K562 (cell line): ENCODE data around the gene PITHD1. TPM values are rescaled to one million over a fixed set of nuclear protein-coding genes. Genes with fewer than 3 reads are reported as not detected.

Source experiments
- ATAC-seq: fragments of 200-7000 bp; cut with Tn5 transposase; 3 replicates; pipeline ENCODE4 v1.9.1; 2020; ENCODE audit warnings: moderate library complexity
- BruUV-seq: library from RNA; stranded (reverse); fragments of 400-500 nt; replicated peaks from 2 replicates; lab custom pipeline; 2021; lab: Mats Ljungman, UMichigan
- CTCF ChIA-PET: fragments of 300-600 bp; formaldehyde crosslinking; extraction: SDS; loops from one replicate; lab custom pipeline; 2021; ENCODE audit warnings: low intra/inter-chr PET ratio; lab: Yijun Ruan, JAX
- POLR2A ChIA-PET: fragments of 300-600, 350-650 bp; sonication (Branson Sonifier 250); formaldehyde crosslinking; extraction: SDS; loops from one replicate; lab custom pipeline; 2021; ENCODE audit warnings: antibody characterized with exemption, inconsistent platforms; lab: Yijun Ruan, JAX
- DNase-seq, 4 experiments: peaks; one replicate each; pipeline versions ENCODE4 v3.0.0 to v3.0.0-alpha.2; 2011 to 2018; ENCODE audit warnings: low spot score in 3 of 4, mixed read lengths in 3 of 4; ENCODE audit errors: extremely low read depth in 1 of 4
- FAIRE-seq: peaks from 2 replicates; lab custom pipeline; 2011; peaks lifted over from hg19 to GRCh38; lab: Jason Lieb, UNC
- H2AFZ ChIP-seq: 2 replicates; pipeline ENCODE4 v1.6.0; 2011; ENCODE audit warnings: low read depth, low read length, control low read depth, inconsistent platforms
- H3K27ac ChIP-seq: fragments of 200-600 bp; 3 replicates; pipeline ENCODE4 v1.8.0; 2011; ENCODE audit warnings: low read depth, mild to moderate bottlenecking, control low read depth, inconsistent platforms, low read length, moderate library complexity, mixed read lengths; ENCODE audit errors: extremely low read depth
- H3K27me3 ChIP-seq, 2 experiments: fragments of 300-600 bp in 1 of 2; 2 replicates in 1 of 2; 3 replicates in 1 of 2; pipeline versions ENCODE4 v1.6.0 to v1.8.0; 2011; ENCODE audit warnings: inconsistent platforms in 2 of 2, low read length in 2 of 2, mild to moderate bottlenecking in 1 of 2, mixed read lengths in 1 of 2, moderate library complexity in 1 of 2; ENCODE audit not compliant: control insufficient read depth in 2 of 2, insufficient read depth in 2 of 2
- H3K36me3 ChIP-seq: fragments of 300-600 bp; 3 replicates; pipeline ENCODE4 v1.8.0; 2011; ENCODE audit warnings: mild to moderate bottlenecking, low read length, inconsistent platforms; ENCODE audit not compliant: control insufficient read depth, insufficient read depth
- H3K4me1 ChIP-seq, 2 experiments: fragments of 200-600 bp in 1 of 2; replicated peaks in 1 of 2; 2 replicates in 1 of 2; 3 replicates in 1 of 2; pipeline versions ENCODE4 v1.5.1 to v1.8.0; 2011; ENCODE audit warnings: inconsistent platforms in 2 of 2, low read length in 2 of 2, mild to moderate bottlenecking in 1 of 2, mixed read lengths in 1 of 2, moderate library complexity in 1 of 2; ENCODE audit not compliant: control insufficient read depth in 2 of 2, insufficient read depth in 2 of 2
- H3K4me2 ChIP-seq: 2 replicates; pipeline ENCODE4 v1.6.1; 2011; ENCODE audit warnings: low read length, control low read depth, inconsistent platforms, mixed read lengths; ENCODE audit not compliant: insufficient read depth
- H3K4me3 ChIP-seq: fragments of 200-600 bp; sonication (generic), shearing (Covaris generic); 2 replicates; pipeline ENCODE4 v1.5.1; 2016; ENCODE audit warnings: control low read depth, inconsistent platforms
- H3K79me2 ChIP-seq: fragments of 200-600 bp; 3 replicates; pipeline ENCODE4 v1.8.0; 2011; ENCODE audit warnings: low read length, inconsistent platforms; ENCODE audit not compliant: control insufficient read depth, insufficient read depth
- H3K9ac ChIP-seq, 2 experiments: 2 replicates each; pipeline versions ENCODE4 v1.6.0 to v1.6.1; 2011; ENCODE audit warnings: low read depth in 2 of 2, low read length in 2 of 2, control low read depth in 1 of 2, inconsistent platforms in 1 of 2, mild to moderate bottlenecking in 1 of 2, mixed read lengths in 1 of 2; ENCODE audit not compliant: insufficient read depth in 1 of 2
- H3K9me1 ChIP-seq: one replicate; pipeline ENCODE4 v1.6.0; 2011; ENCODE audit warnings: inconsistent platforms, mild to moderate bottlenecking, low read length, moderate library complexity; ENCODE audit not compliant: control insufficient read depth, insufficient read depth
- H3K9me3 ChIP-seq: replicated peaks from 2 replicates; pipeline ENCODE4 v1.5.1; 2011; ENCODE audit warnings: low read depth, low read length, inconsistent platforms; ENCODE audit not compliant: control insufficient read depth, insufficient read depth
- H4K20me1 ChIP-seq: replicated peaks from 2 replicates; pipeline ENCODE4 v1.6.1; 2011; ENCODE audit warnings: low read length, inconsistent platforms, mixed read lengths; ENCODE audit not compliant: control insufficient read depth, insufficient read depth
- ATF7 ChIP-seq: fragments of 450-650 bp; IDR thresholded peaks from 2 replicates; pipeline ENCODE4 v1.7.1; 2014; ENCODE audit warnings: mild to moderate bottlenecking, moderate library complexity
- ESRRA ChIP-seq: fragments of 450-650 bp; IDR thresholded peaks from 2 replicates; pipeline ENCODE4 v1.6.1; 2014; ENCODE audit warnings: low read depth, mild to moderate bottlenecking, moderate library complexity, borderline replicate concordance
- ETS1 ChIP-seq: conservative IDR thresholded peaks from 2 replicates; pipeline ENCODE4 v1.6.1; 2011; ENCODE audit warnings: low read depth, mild to moderate bottlenecking, low read length; ENCODE audit not compliant: control insufficient read depth
- HMBOX1 ChIP-seq: sonication (generic); IDR thresholded peaks from 2 replicates; pipeline ENCODE4 v1.6.1; 2016
- MAFK ChIP-seq: IDR thresholded peaks from 2 replicates; pipeline ENCODE4 v1.6.1; 2011; ENCODE audit warnings: low read length, improper control_type of control experiment
- MAZ ChIP-seq, 2 experiments: fragments of 450-650 bp in 1 of 2; sonication (generic) in 1 of 2; formaldehyde crosslinking; IDR thresholded peaks in 1 of 2; conservative IDR thresholded peaks in 1 of 2; 2 replicates each; pipeline versions ENCODE4 v1.4.0 to v1.5.0; 2020; ENCODE audit warnings: mild to moderate bottlenecking in 1 of 2, missing genetic modification reagents in 1 of 2
- MXI1 ChIP-seq: IDR thresholded peaks from 2 replicates; pipeline ENCODE4 v1.6.1; 2011; ENCODE audit warnings: low read depth, mild to moderate bottlenecking, improper control_type of control experiment, low read length
- MYC ChIP-seq, 2 experiments: fragments of 250-450 bp in 1 of 2; sonication (Bioruptor Pico) in 1 of 2; IDR thresholded peaks; 2 replicates each; pipeline versions ENCODE4 v1.5.1 to v1.6.1; 2012 to 2021; ENCODE audit warnings: low read depth in 2 of 2, borderline replicate concordance in 1 of 2, improper control_type of control experiment in 1 of 2, low read length in 1 of 2, mild to moderate bottlenecking in 1 of 2, moderate library complexity in 1 of 2
- PREB ChIP-seq: sonication (generic); formaldehyde crosslinking; IDR thresholded peaks from 2 replicates; pipeline ENCODE4 v1.8.1; 2023; ENCODE audit warnings: mild to moderate bottlenecking, missing genetic modification reagents
- SMARCA5 ChIP-seq: fragments of 450-650 bp; IDR thresholded peaks from 2 replicates; pipeline ENCODE4 v1.6.1; 2016
- SP1 ChIP-seq: sonication (generic); formaldehyde crosslinking; IDR thresholded peaks from 2 replicates; pipeline ENCODE4 v1.8.1; 2022; ENCODE audit warnings: mild to moderate bottlenecking, missing genetic modification reagents
- TBL1XR1 ChIP-seq, 2 experiments: IDR thresholded peaks; 2 replicates each; pipeline ENCODE4 v1.6.1; 2012; ENCODE audit warnings: improper control_type of control experiment in 2 of 2, low read length in 2 of 2, mild to moderate bottlenecking in 1 of 2
- YY1 ChIP-seq, 3 experiments: IDR thresholded peaks; 2 replicates each; pipeline ENCODE4 v1.6.1; 2011; ENCODE audit warnings: low read length in 2 of 3, mild to moderate bottlenecking in 2 of 3, moderate library complexity in 2 of 3, borderline replicate concordance in 1 of 3, control low read depth in 1 of 3, low read depth in 1 of 3; ENCODE audit not compliant: insufficient read depth in 3 of 3, insufficient replicate concordance in 2 of 3, control insufficient read depth in 1 of 3, insufficient read length in 1 of 3; ENCODE audit errors: extremely low read depth in 1 of 3
- ZNF445 ChIP-seq: fragments of 250-450 bp; sonication (Bioruptor Pico); IDR thresholded peaks from 2 replicates; pipeline ENCODE4 v1.4.0; 2020; ENCODE audit warnings: low read depth, mild to moderate bottlenecking, moderate library complexity
- WGBS: fragments of 100-300 bp; shearing (Covaris generic); methylation state at CpG from one replicate; pipeline ENCODE4 v1.1.6; 2016; ENCODE audit warnings: low coverage, mixed read lengths; ENCODE audit not compliant: insufficient coverage; ENCODE audit errors: missing lambda C conversion rate; 5-methylcytosine and 5-hydroxymethylcytosine counted together
- in situ Hi-C: fragments of 300-500 bp; cut with MboI; formaldehyde crosslinking; loops from 4 replicates; pipeline ENCODE4 v1.15.0; 2018; ENCODE audit warnings: inconsistent platforms, mixed read lengths
- intact Hi-C: fragments of 100-400 bp; cut with micrococcal nuclease; formaldehyde crosslinking; loops from 2 replicates; pipeline ENCODE4 v1.14.2; 2022
- polyA plus RNA-seq, 8 experiments: library from polyadenylated mRNA; depleted of rRNA in 4 of 8; stranded (reverse) in 5 of 8; unstranded in 3 of 8; fragments of >200 nt; fragmentation: Nextera tagmentation in 2 of 8; fragmentation: Illumina TruSeq in 1 of 8; extraction: Ambion mirVana in 2 of 8; extraction: Trizol in 1 of 8; gene quantifications; 2 replicates each; pipeline versions ENCODE4 v1.2.1 to v1.2.3, GENCODE V29; 2011 to 2014; ENCODE audit warnings: inconsistent platforms in 1 of 8, missing spikeins in 1 of 8
- total RNA-seq, 7 experiments: library from RNA; depleted of rRNA in 6 of 7; stranded (reverse); fragments of >200 nt in 6 of 7; fragmentation: Illumina TruSeq in 2 of 7; extraction: Trizol in 2 of 7; gene quantifications; 2 replicates each; pipeline versions ENCODE4 v1.2.1 to v1.2.3, GENCODE V29; 2011 to 2021; ENCODE audit warnings: low replicate concordance in 1 of 7

Gene PITHD1
- total and polyA plus RNA-seq, 9 of the 15 experiments (the other 6 are each of a cell fraction or from before 2014, with no cell fraction given): 46.5 to 175 (median 149) TPM

- TF ChIP-seq TBL1XR1 (IDR thresholded peaks at IDR 0.05; ENCODE audit: low read length in 2 of 2) (no peak), MAFK (peak; percentile 75; the same call in 1 of the 2 replicates)
Observed at GRCh38 chr1:23807453-23807852, 29.2 kb downstream of the PITHD1 start (continued).

- CTCF ChIA-PET: interaction anchor here (0.9 to 2.7 kb wide), 6 partner anchors 42 to 302 kb away, joined by 3 to 22 read pairs (median 4); partner anchors contain the start of genes FUCA1 and MYOM3
- FAIRE-seq (peak; percentile 89), DNase-seq (peak; percentile 80 to 91 (median 85)), ATAC-seq (peak; percentile 96)
- H3K9me1 ChIP-seq: no peaks in the 10 kb centered on the region
- H3K4me1 ChIP-seq: peaks cover 5 to 18% of the 10 kb centered on the region in 2 experiments; a peak in 4 of 5 replicates
- no peaks in the 10 kb centered on the region for H3K79me2 ChIP-seq
- H4K20me1 ChIP-seq: no peaks in the 10 kb centered on the region
- no peak overlapping the region for H3K4me2 ChIP-seq
- POLR2A ChIA-PET: interaction anchor here (1.6 to 2.5 kb wide), 4 partner anchors 9 to 150 kb away, joined by 4 to 14 read pairs (median 5); partner anchors contain the start of genes GALE, LYPLA2 and PNRC2
- no TSS peak for BruUV-seq
- 2% methylated on average over 6 of the region's 6 CpGs for WGBS
- peak overlapping the region in 1 of 2 experiments; percentile 64; a peak in 1 of 4 replicates for H3K9ac ChIP-seq
- H3K27me3 ChIP-seq: no peaks in the 10 kb centered on the region
- intact Hi-C loops (loop anchor here (1.0 to 2.0 kb wide), 4 partner anchors 37 to 107 kb away; partner anchors contain the start of gene FUCA1), in situ Hi-C loops (loop anchor here (5.0 kb wide), 1 partner anchor 98 kb away; no protein-coding TSS in a partner anchor)
- H3K9me3 ChIP-seq: no peaks in the 10 kb centered on the region
- no peak overlapping the region for H3K27ac ChIP-seq
- H3K4me3 ChIP-seq: no peak overlapping the region
- 0 out of 2 replicates have a peak overlapping the region, but pooled peaks have one; percentile 27 for H2AFZ ChIP-seq
- peaks cover 9% of the 10 kb centered on the region; the same call in 2 of the 3 replicates for H3K36me3 ChIP-seq
- no peak for TF ChIP-seq ETS1
- peak; percentile 93 for TF ChIP-seq HMBOX1
- TF ChIP-seq ZNF445 (CRISPR knock-in tag): no peak
- TF ChIP-seq SP1 (CRISPR knock-in tag): peak; percentile 46; the same call in 1 of the 2 replicates
- peak; percentile 15; the same call in 1 of the 2 replicates for TF ChIP-seq ESRRA
- no peak for TF ChIP-seq MXI1
- no peak for TF ChIP-seq PREB (CRISPR knock-in tag)
- TF ChIP-seq MYC (IDR thresholded peaks at IDR 0.05; ENCODE audit: low read depth, low read length): 0 out of 2 replicates have a peak, but pooled peaks have one; percentile 35
- TF ChIP-seq MYC (CRISPR knock-in tag; IDR thresholded peaks at IDR 0.05; ENCODE audit: borderline replicate concordance, low read depth): no peak
- peak; percentile 67; the same call in 1 of the 2 replicates for TF ChIP-seq SMARCA5
- peak in 1 of 3 experiments; percentile 36 for TF ChIP-seq YY1 (IDR thresholded peaks at IDR 0.05; ENCODE audit: borderline replicate concordance in 1 of 3, control insufficient read depth in 1 of 3, extremely low read depth in 1 of 3, insufficient read depth in 3 of 3, insufficient read length in 1 of 3, insufficient replicate concordance in 2 of 3, low read depth in 1 of 3, low read length in 2 of 3)
- TF ChIP-seq ATF7: peak; percentile 95
- TF ChIP-seq MAZ (CRISPR knock-in tag; conservative IDR thresholded peaks at IDR 0.05 in 1 of 2, IDR thresholded peaks at IDR 0.05 in 1 of 2): peak; percentile 42 to 58; a peak in 2 of 4 replicates
Observed at GRCh38 chr1:23809751-23810171, 31.5 kb downstream of the PITHD1 start.
